Nephron progenitor cell (in vitro differentiated cells): ENCODE results near the gene FEN1.
A peak's percentile ranks its signal among the peaks of the same experiment; 100 is the strongest.

Source experiments
- DNase-seq: peaks from one replicate; pipeline ENCODE4 v3.0.0; 2021
- H3K27ac Mint-ChIP-seq: 2 replicates; pipeline ENCODE4 v1.8.0; 2021; ENCODE audit warnings: mild to moderate bottlenecking, moderate library complexity, mixed read lengths
- H3K27me3 Mint-ChIP-seq: 2 replicates; pipeline ENCODE4 v1.8.0; 2021; ENCODE audit warnings: mild to moderate bottlenecking, low read depth, mixed read lengths; ENCODE audit not compliant: poor library complexity
- H3K36me3 Mint-ChIP-seq: 2 replicates; pipeline ENCODE4 v1.8.0; 2021; ENCODE audit warnings: low read depth, mixed read lengths
- H3K4me1 Mint-ChIP-seq: 2 replicates; pipeline ENCODE4 v1.8.0; 2021; ENCODE audit warnings: mixed read lengths
- H3K4me3 Mint-ChIP-seq: 2 replicates; pipeline ENCODE4 v1.8.0; 2021; ENCODE audit warnings: mild to moderate bottlenecking, moderate library complexity, mixed read lengths
- H3K9me3 Mint-ChIP-seq: 2 replicates; pipeline ENCODE4 v1.8.0; 2021; ENCODE audit warnings: mild to moderate bottlenecking, moderate library complexity, mixed read lengths
- TF ChIP-seq, protein P1 (sequence below): fragments of 200-600 bp; sonication (generic); IDR thresholded peaks from 2 replicates; pipeline ENCODE4 v1.5.0; 2021; ENCODE audit warnings: antibody characterized with exemption

Gene FEN1

DNA sequence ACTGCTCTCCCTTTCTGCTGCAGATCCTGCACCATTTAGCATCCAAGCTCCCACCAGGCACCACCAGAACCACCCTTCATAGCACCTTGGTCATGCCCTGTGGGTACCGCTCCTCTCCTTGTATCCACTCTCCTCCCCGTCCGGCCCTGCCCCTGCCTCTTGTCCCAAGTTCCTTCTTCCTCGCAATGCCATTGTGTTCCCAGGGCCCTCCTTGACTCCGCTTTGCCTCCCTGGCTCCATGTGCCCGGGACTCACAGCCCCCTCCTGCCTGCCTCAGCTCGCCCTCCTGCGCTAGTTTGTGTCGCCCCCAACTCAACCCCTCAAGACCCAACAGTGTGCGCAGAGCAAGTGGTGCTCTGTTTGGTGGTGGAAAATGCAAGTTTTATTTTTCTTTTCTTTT is 46.2 kb downstream of the FEN1 start:
- peaks cover 78% of the 10 kb centered on the region for H3K36me3 Mint-ChIP-seq

DNA sequence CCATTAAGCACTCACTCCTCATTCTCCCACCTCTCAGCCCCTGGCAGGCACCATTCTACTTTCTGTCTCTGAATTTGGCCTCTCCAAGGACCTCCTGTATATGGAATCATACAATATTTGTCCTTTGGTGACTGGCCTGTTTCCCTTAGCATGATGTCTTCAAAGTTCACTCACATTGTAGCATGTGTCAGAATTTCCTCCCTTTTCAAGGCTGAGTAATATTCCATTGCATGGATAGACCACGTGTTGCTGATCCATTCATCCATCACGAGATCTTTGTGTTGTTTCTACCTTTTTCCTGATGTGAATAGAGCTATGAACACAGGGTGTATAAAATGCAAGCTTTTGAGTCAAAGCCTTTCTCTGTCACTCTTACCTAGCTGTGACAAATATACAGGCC is 47.0 kb downstream of the FEN1 start:
- H3K9me3 Mint-ChIP-seq: no peaks in the 10 kb centered on the region
- H3K4me1 Mint-ChIP-seq: peaks cover 17% of the 10 kb centered on the region
- no peak overlapping the region for H3K4me3 Mint-ChIP-seq
- H3K27ac Mint-ChIP-seq: no peak overlapping the region
- DNase-seq: no peak
- TF ChIP-seq, protein P1, sequence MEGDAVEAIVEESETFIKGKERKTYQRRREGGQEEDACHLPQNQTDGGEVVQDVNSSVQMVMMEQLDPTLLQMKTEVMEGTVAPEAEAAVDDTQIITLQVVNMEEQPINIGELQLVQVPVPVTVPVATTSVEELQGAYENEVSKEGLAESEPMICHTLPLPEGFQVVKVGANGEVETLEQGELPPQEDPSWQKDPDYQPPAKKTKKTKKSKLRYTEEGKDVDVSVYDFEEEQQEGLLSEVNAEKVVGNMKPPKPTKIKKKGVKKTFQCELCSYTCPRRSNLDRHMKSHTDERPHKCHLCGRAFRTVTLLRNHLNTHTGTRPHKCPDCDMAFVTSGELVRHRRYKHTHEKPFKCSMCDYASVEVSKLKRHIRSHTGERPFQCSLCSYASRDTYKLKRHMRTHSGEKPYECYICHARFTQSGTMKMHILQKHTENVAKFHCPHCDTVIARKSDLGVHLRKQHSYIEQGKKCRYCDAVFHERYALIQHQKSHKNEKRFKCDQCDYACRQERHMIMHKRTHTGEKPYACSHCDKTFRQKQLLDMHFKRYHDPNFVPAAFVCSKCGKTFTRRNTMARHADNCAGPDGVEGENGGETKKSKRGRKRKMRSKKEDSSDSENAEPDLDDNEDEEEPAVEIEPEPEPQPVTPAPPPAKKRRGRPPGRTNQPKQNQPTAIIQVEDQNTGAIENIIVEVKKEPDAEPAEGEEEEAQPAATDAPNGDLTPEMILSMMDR: no peak
- H3K36me3 Mint-ChIP-seq: peaks cover 79% of the 10 kb centered on the region
- H3K27me3 Mint-ChIP-seq: no peaks in the 10 kb centered on the region

More for the DNA sequence above, 46.2 kb downstream of the FEN1 start:
- Mint-ChIP-seq H3K9me3 (no peaks in the 10 kb centered on the region), H3K27me3 (no peaks in the 10 kb centered on the region), H3K4me1 (peaks cover 25% of the 10 kb centered on the region), H3K27ac (peak overlapping the region; percentile 50), H3K4me3 (no peak overlapping the region)
- no peak for DNase-seq
- TF ChIP-seq, protein P1: no peak

DNA sequence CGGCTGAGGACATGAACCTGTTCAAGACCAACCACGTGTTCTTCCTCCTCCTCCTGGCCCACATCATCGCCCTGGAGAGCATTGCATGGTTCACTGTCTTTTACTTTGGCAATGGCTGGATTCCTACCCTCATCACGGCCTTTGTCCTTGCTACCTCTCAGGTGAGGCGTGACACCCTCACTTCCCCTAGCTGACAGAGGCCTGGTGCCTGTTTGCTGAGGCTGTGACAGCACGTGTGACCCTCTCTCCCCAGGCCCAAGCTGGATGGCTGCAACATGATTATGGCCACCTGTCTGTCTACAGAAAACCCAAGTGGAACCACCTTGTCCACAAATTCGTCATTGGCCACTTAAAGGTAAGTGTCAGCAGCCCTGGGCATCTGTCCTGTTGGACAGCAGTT is 47.7 kb downstream of the FEN1 start:
- H3K4me3 Mint-ChIP-seq: no peak overlapping the region
- TF ChIP-seq, protein P1: no peak

DNA sequence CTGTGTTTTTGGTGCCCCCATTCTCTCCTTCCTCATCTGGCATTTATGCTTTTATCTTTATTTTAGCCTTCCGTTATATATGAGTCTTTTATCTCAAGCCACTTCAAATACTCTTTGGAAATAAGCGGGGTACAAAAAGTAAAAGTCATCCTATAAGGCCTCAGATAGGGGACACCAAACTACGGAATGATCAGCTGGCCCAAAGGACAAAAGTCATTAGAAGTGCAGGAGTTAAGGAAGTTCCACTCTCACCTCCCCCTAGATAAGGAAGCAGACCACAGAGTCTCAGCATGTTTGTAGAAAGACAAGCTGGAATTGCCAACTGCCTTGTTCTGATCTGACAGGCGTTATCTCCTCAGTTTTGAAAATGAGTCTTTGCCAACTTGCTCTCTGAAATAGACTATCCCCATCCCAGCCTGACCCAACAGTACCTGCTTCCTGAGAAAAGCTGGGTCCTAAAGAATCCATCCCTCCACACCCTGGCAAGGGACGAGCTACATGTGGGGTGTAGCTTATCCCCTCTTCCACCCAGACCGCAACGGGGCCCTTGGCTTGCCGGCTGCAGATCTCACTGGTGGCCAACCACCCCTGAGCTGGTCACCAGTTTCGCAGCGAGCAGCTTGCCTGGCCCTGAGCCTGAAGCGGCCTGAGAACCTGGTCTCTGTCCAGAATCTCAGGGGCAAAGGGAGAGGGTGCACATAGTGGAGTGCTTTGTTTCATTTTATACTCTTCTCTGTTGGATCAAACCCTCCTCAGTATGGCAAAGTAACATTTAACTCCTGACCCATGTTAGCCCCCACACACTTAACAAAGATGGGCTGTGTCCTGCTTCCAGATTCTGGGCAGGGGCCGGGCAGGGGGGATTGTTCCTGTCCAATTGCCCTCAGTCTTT is 49.2 kb downstream of the FEN1 start:
- no peak for DNase-seq
- TF ChIP-seq, protein P1: no peak
- no peaks in the 10 kb centered on the region for H3K9me3 Mint-ChIP-seq
- H3K27ac Mint-ChIP-seq: no peak overlapping the region
- H3K4me3 Mint-ChIP-seq: no peak overlapping the region
- peaks cover 16% of the 10 kb centered on the region for H3K4me1 Mint-ChIP-seq
- H3K36me3 Mint-ChIP-seq: peaks cover 83% of the 10 kb centered on the region
- H3K27me3 Mint-ChIP-seq: no peaks in the 10 kb centered on the region

More for the DNA sequence above, 47.7 kb downstream of the FEN1 start:
- Mint-ChIP-seq H3K4me1 (peaks cover 15% of the 10 kb centered on the region), H3K27me3 (no peaks in the 10 kb centered on the region), H3K36me3 (peaks cover 80% of the 10 kb centered on the region), H3K9me3 (no peaks in the 10 kb centered on the region), H3K27ac (peak overlapping the region; percentile 36)
- DNase-seq: no peak

DNA sequence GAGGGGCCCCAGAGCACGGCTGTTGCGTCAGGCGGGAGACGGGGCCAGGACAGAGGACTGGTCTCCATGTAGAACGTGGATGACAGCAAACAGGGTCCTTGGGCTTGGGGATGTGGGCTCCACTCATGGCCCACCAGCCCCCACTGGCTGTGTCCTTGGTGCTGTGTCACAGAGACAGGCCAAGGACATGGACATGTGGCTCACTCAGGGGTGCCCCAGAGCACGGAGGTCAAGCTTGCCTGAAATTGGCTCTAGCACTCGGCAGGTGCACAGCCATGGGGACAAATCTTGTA is 49.8 kb downstream of the FEN1 start:
- H3K4me3 Mint-ChIP-seq: no peak overlapping the region
- peaks cover 89% of the 10 kb centered on the region for H3K36me3 Mint-ChIP-seq
- TF ChIP-seq, protein P1: no peak
- H3K27ac Mint-ChIP-seq: no peak overlapping the region
- no peaks in the 10 kb centered on the region for H3K27me3 Mint-ChIP-seq
- H3K9me3 Mint-ChIP-seq: no peaks in the 10 kb centered on the region
- H3K4me1 Mint-ChIP-seq: peaks cover 16% of the 10 kb centered on the region
- DNase-seq: no peak
